Endometrial microvascular endothelial cells (primary cell): ENCODE measurements around the gene CABLES2. TPM values are rescaled to one million over a fixed set of nuclear protein-coding genes. Genes with fewer than 3 reads are reported as not detected.

ENCODE experiments used
- in situ Hi-C: cut with HindIII; loops from 2 replicates; pipeline ENCODE4 v1.10.0; 2017; ENCODE audit warnings: low sequenced_read_pairs, low pct_unique_long_range_greater_than_20kb; ENCODE audit errors: inconsistent ontology term
- total RNA-seq: library from RNA; depleted of rRNA; stranded (reverse); fragments of >200 nt; gene quantifications from one replicate; pipeline ENCODE4 v1.2.3, GENCODE V29; 2015; ENCODE audit errors: inconsistent ontology term

CABLES2 gene
- total RNA-seq, 1 donor from 2014 or later: 6.9 TPM

DNA sequence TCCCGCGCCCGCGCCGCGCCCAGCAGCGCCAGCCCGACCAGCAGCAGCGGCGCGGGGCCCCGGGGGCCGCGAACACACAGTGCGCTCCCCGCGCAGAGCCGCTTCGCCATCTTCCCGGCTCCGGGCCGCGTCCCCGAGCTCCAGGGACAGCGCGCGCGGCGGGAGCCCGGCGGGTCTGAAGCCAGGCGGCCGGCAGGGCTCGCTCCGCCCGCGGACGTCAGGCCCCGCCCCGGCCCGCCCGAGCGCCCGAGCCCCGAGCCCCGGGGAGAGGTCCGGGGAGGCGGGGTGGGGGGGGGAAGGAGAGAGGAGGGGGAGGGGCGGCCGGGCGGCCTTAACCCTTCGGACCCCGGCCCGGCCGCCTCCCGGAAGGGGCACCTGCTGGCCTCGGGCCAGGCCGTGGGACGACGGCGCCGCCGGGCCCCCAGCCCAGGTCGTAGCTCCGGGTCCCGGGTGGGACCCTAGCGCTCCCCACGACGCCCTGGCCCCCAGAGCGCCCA lies 39.9 kb downstream of the CABLES2 start, which contains the start of gene LAMA5:
TSS of gene LAMA5 (minus strand) at position 177 of the 497 bp plus-strand sequence. CDS start at position 110, 67 bp downstream.
- in situ Hi-C loops: no loop called here

- in situ Hi-C loops: no loop called here
Measured at GRCh38 chr20:62366370-62367135, 40.5 kb downstream of the CABLES2 start.

DNA sequence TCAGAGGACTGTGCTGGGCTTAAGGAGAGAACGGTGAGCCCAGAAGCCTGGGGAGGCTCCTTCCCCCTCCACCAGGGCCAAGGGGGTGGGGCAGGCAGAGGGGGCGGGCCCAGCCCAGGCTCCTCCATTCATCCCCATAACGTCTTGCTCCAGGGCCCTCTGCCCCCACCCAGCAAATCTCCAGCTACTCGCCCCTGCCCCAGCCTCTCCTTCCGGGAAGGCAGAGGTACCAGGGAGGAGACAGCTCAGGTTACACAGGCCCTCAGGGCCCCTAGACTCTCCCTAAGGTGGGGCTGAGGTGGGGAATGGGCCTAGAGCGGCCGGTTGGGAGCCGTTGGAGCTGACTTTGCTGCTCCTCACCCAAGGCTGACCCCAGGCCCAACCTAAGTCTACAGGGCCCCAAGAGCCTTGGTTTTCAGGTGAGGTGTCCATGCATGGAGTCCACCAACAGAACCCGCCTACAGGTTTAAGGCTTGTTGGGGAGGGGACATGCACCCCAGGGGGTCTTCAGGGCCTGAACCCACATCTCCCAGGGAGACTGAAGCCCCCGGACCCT lies 41.2 kb downstream of the CABLES2 start:
- in situ Hi-C loops: no loop called here

DNA sequence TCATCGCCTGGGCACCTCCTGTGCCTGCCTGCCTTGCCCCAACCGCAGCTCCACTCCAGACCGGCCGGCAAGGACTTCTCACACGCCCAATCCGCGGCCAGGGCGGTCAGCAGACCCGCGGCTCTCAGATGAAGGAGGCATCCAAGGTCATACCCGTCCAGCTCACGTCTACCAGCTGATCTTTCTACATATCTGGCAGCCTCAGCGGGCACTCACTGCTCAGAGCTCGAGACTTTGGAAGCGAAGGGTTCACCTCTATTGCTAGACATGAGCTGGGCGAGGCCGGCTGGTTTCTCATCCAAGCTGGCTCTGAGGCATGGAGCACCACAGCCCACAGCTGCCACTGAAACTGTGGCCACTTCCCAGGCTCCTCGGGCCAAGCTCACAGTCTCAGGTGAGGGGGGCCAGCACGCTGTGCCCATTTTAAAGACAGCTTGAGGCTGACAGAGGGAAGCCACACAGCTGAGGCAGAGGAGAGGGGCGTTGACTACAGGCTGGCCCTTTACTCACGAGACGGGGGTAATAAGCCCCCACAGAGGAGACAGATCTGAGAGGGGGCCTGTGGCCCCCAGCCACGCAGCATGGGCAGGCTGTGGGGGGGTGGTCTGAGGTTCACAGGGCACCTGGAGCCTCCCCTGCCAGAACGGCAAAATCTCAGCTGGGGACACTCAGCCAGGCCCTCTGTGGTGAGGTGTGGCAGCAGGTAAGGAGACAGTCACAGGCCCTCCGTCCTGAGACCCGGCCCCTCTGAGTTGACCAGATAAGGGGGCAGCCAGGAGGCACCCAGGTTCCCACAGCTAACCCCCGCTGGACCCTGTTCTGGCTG lies 42.0 kb downstream of the CABLES2 start:
- in situ Hi-C loops: no loop called here

DNA sequence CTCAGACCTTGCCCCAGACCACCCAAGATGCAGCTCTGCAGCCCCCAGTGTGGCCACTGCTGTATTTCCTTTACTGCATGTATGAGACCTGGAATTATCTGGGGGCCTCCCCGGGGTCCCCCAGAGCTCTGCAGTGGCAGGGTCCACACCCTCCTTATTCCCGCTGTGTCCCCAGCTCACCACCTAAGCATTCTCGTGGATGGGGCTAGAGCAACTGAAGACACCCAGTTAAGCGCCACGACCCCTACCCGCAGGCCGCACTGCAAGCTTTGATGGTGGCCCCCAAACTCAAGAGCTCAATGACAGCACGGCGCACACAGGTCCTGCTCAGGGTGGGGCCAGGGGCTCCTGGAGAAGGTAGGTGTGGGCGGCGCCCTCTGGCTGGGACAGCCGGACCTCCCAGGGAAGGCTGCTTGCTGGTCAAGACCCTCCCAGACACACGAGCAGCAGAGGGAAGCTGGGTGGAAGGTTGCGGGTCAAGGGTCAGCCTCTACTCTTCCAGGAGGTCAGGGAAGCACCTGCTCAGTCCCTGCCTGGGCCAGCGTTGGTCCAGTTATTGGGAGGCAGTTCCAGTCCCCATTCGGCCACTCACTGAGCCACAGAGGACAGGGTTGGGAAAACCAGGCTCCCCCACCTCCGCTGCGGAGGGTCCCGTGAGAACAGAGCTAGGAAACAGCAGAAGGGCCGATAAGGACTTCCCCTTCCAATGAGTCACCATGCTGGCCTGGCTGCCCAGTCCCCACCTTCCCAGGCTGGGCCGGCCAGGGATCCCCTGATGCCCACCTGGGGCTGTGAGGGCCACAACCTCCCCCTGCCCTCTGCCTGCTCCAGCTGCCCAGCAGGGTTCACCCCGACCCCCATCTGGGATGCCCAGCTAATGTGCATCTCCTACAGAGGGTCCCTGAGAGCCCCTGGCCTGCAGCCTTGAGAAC lies 42.9 kb downstream of the CABLES2 start:
- in situ Hi-C loops: no loop called here

- in situ Hi-C loops: no loop called here
Measured at GRCh38 chr20:62362991-62363919, 43.8 kb downstream of the CABLES2 start.

GRCh38 chr20:62362590-62362940 lies 44.5 kb downstream of the CABLES2 start:
- in situ Hi-C loops: no loop called here

GRCh38 chr20:62361799-62362589 lies 45.1 kb downstream of the CABLES2 start:
- in situ Hi-C loops: no loop called here

- in situ Hi-C loops: no loop called here
Measured at GRCh38 chr20:62360854-62361798, 46.0 kb downstream of the CABLES2 start.

GRCh38 chr20:62359491-62360121 lies 47.5 kb downstream of the CABLES2 start:
- in situ Hi-C loops: no loop called here

- in situ Hi-C loops: no loop called here
Measured at GRCh38 chr20:62359043-62359490, 48.0 kb downstream of the CABLES2 start.

DNA sequence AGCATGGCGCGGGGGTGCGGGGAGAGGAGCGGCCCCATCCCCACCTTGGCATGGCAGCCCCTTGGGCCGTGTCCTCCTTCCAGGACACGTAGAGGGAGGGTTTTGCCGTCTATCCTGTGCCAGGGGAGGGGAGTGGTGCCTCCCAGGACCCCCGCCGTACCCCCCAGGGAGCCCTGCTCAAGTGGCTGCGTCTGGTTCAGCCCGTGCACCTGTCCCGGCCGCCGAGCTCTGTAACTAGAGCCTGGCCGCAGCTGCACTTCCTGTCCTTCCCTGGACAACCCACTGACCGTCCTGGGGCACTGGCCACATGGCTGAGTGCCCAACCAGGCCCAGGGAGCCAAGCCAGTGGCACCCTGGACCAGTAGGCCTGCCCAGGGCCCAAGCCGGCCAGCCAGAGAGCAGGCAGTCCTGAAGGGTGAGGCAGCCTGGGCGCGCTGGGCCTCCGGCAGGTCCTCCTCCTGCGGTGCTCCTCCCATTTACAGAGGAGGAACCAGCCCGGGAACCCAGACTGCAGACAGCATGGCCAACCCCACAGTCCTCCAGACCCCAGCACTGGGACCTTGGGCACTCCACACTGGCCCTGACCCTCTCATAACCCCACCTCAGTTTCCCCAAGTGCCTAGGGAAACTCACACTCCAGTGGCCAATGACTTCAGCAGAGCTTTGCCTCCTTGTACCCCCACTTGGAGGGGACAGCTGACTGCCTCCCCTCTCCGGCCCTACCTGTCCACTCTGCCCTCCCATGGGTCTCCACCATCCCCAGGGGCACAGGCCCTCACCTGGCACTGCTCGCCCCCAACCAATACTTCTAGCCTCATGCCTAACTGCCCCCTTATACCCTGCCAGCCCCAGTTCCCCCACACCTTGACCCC lies 48.7 kb downstream of the CABLES2 start:
- in situ Hi-C loops: no loop called here

DNA sequence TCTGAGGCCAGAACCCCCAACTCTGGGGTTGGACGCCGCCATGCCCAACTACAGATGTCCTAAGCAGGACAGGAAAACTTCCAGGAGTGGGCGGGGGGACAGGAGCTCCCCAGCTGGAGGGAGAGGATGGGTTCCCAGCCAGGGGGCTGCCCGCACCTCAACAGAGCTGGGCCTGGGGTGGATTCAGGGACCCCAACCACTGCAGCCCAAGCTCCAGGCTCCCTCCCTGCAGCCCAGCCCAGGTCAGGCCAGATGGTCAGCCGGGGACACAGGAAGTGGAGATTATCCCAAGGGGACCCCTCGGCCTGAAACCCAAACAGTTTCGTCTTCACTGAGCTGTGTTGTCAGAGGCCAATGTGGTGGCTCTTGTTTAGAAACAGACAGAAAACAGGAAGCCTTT lies 49.4 kb downstream of the CABLES2 start:
- in situ Hi-C loops: no loop called here

DNA sequence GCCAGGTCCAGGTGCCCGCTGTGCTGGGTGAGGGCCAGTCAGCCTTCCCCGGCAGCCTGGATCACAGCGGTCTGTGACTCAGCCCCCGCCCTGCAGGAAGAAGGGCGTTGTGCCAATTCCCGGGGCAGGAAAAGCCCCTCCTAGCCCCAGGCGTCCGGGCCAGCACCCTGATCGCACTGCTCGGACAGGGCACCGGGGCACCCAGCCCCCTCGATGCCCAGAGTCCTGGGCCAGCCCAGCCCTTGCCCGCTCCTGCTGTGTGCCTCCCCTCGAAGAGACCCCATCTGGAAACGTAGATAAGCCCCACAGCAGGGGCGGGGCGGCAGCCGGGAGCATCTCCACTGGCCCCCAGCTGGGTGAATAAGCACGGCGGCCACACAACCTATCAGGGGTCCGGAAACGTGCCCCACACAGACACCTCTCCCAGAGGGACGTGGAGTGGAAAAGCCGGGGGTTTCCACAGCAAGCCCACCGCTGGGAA lies 49.9 kb downstream of the CABLES2 start:
- in situ Hi-C loops: no loop called here
